OCI-LY7 (cell line): ENCODE results near the gene CCBE1. TPM values are rescaled to one million over a fixed set of nuclear protein-coding genes. Genes with fewer than 3 reads are reported as not detected.

ENCODE experiments used
- BruUV-seq: library from RNA; stranded (reverse); fragments of 400-500 nt; replicated peaks from 2 replicates; lab custom pipeline; 2021; lab: Mats Ljungman, UMichigan
- CTCF ChIA-PET: fragments of 300-600 bp; sonication (Branson Sonifier 250); formaldehyde crosslinking; loops from one replicate; lab custom pipeline; 2022; ENCODE audit warnings: antibody characterized with exemption; ENCODE audit not compliant: unreplicated experiment; lab: Charles Lee
- POLR2A ChIA-PET: fragments of 300-600 bp; sonication (Branson Sonifier 250); formaldehyde crosslinking; loops from one replicate; lab custom pipeline; 2022; ENCODE audit warnings: antibody characterized with exemption; lab: Charles Lee
- DNase-seq: peaks from one replicate; pipeline ENCODE4 v3.0.0-alpha.2; 2015; ENCODE audit warnings: low spot score
- H2AFZ ChIP-seq: fragments of 200-600 bp; sonication (generic), shearing (Covaris generic); 2 replicates; pipeline ENCODE4 v1.6.1; 2014; ENCODE audit warnings: mild to moderate bottlenecking, antibody characterized with exemption, low read length, moderate library complexity
- H3K27ac ChIP-seq: fragments of 200-600 bp; sonication (generic); 2 replicates; pipeline ENCODE4 v1.5.1; 2014; ENCODE audit warnings: mixed run types, low read depth, mild to moderate bottlenecking, moderate library complexity, low read length, inconsistent platforms; ENCODE audit not compliant: poor library complexity, severe bottlenecking
- H3K36me3 ChIP-seq: fragments of 200-600 bp; sonication (generic); 2 replicates; pipeline ENCODE4 v1.6.1; 2014; ENCODE audit warnings: mild to moderate bottlenecking, antibody characterized with exemption, low read length, moderate library complexity, mixed read lengths; ENCODE audit not compliant: insufficient read depth
- H3K4me1 ChIP-seq: fragments of 200-600 bp; sonication (generic); 2 replicates; pipeline ENCODE4 v1.5.1; 2014; ENCODE audit warnings: mild to moderate bottlenecking, low read length; ENCODE audit not compliant: insufficient read depth, poor library complexity, severe bottlenecking
- H3K4me2 ChIP-seq: fragments of 200-600 bp; sonication (generic); 2 replicates; pipeline ENCODE4 v1.6.1; 2014; ENCODE audit warnings: mild to moderate bottlenecking, low read length
- H3K4me3 ChIP-seq: fragments of 200-600 bp; sonication (generic); 2 replicates; pipeline ENCODE4 v1.5.1; 2014; ENCODE audit warnings: mild to moderate bottlenecking, low read depth, low read length; ENCODE audit not compliant: poor library complexity, severe bottlenecking
- H3K79me2 ChIP-seq: fragments of 200-600 bp; sonication (generic); 2 replicates; pipeline ENCODE4 v1.6.1; 2016; ENCODE audit warnings: low read depth, mild to moderate bottlenecking, low read length, moderate library complexity, mixed read lengths; ENCODE audit not compliant: insufficient read depth
- H3K9me2 ChIP-seq: fragments of 200-600 bp; sonication (generic); 2 replicates; pipeline ENCODE4 v1.6.1; 2016; ENCODE audit warnings: mild to moderate bottlenecking, low read length, mixed read lengths; ENCODE audit not compliant: insufficient read depth
- H3K9me3 ChIP-seq: fragments of 200-600 bp; sonication (generic); 2 replicates; pipeline ENCODE4 v1.6.1; 2014; ENCODE audit warnings: mild to moderate bottlenecking, mixed run types, low read length, mixed read lengths
- H4K20me1 ChIP-seq: fragments of 200-600 bp; sonication (generic); 2 replicates; pipeline ENCODE4 v1.6.1; 2014; ENCODE audit warnings: mild to moderate bottlenecking, antibody characterized with exemption, low read length, moderate library complexity, mixed read lengths; ENCODE audit not compliant: insufficient read depth
- EZH2phosphoT487 ChIP-seq: fragments of 200-600 bp; sonication (generic); IDR thresholded peaks from 2 replicates; pipeline ENCODE4 v1.6.1; 2018; ENCODE audit warnings: low read depth, borderline replicate concordance, mild to moderate bottlenecking, mixed run types, antibody characterized with exemption, low read length, moderate library complexity, mixed read lengths
- intact Hi-C: fragments of 100-400 bp; cut with micrococcal nuclease; formaldehyde crosslinking; loops from one replicate; pipeline ENCODE4 v1.10.0; 2022; ENCODE audit not compliant: unreplicated experiment
- total RNA-seq, 2 experiments: library from RNA; depleted of rRNA in 1 of 2; stranded (reverse); fragments of >200 nt in 1 of 2; shearing (Covaris generic) in 1 of 2; gene quantifications; 2 replicates each; pipeline ENCODE4 v1.2.3, GENCODE V29; 2014 to 2022
- TF ChIP-seq, protein P1 (sequence below): fragments of 200-600 bp; sonication (generic); conservative IDR thresholded peaks from 2 replicates; pipeline ENCODE4 v1.5.1; 2014; ENCODE audit warnings: mild to moderate bottlenecking, antibody characterized with exemption, low read length, moderate library complexity, mixed read lengths

Gene CCBE1
- total RNA-seq, 2 experiments from 2014 or later: 0.16 to 0.70 TPM

- Histone ChIP-seq H3K9me3 (no peaks in the 10 kb centered on the region), H4K20me1 (no peaks in the 10 kb centered on the region), H3K36me3 (no peaks in the 10 kb centered on the region), H3K79me2 (no peaks in the 10 kb centered on the region), H2AFZ (no peak overlapping the region), H3K4me1 (no peaks in the 10 kb centered on the region), H3K9me2 (no peaks in the 10 kb centered on the region), H3K27ac (no peak overlapping the region), H3K4me3 (no peak overlapping the region), H3K4me2 (no peak overlapping the region)
- TF ChIP-seq, protein P1, sequence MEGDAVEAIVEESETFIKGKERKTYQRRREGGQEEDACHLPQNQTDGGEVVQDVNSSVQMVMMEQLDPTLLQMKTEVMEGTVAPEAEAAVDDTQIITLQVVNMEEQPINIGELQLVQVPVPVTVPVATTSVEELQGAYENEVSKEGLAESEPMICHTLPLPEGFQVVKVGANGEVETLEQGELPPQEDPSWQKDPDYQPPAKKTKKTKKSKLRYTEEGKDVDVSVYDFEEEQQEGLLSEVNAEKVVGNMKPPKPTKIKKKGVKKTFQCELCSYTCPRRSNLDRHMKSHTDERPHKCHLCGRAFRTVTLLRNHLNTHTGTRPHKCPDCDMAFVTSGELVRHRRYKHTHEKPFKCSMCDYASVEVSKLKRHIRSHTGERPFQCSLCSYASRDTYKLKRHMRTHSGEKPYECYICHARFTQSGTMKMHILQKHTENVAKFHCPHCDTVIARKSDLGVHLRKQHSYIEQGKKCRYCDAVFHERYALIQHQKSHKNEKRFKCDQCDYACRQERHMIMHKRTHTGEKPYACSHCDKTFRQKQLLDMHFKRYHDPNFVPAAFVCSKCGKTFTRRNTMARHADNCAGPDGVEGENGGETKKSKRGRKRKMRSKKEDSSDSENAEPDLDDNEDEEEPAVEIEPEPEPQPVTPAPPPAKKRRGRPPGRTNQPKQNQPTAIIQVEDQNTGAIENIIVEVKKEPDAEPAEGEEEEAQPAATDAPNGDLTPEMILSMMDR: no peak
- intact Hi-C loops: no loop called here
- ChIA-PET POLR2A (no interaction called here), CTCF (no interaction called here)
- DNase-seq: no peak
- BruUV-seq: no TSS peak
Observed at GRCh38 chr18:59605633-59606192, 91.5 kb downstream of the CCBE1 start.

GRCh38 chr18:59604877-59605276 is 92.3 kb downstream of the CCBE1 start:
- H3K36me3 ChIP-seq: no peaks in the 10 kb centered on the region
- H3K4me2 ChIP-seq: no peak overlapping the region
- H3K9me2 ChIP-seq: no peaks in the 10 kb centered on the region
- POLR2A ChIA-PET: interaction anchor here (0.5 kb wide), 1 partner anchor 15 kb away, joined by 3 read pairs; no protein-coding TSS in a partner anchor
- no peak overlapping the region for H3K27ac ChIP-seq
- CTCF ChIA-PET: no interaction called here
- no TSS peak for BruUV-seq
- H3K4me3 ChIP-seq: no peak overlapping the region
- TF ChIP-seq EZH2phosphoT487: no peak
- TF ChIP-seq, protein P1: no peak
- no peaks in the 10 kb centered on the region for H4K20me1 ChIP-seq
- H3K4me1 ChIP-seq: no peaks in the 10 kb centered on the region
- intact Hi-C loops: no loop called here
- no peaks in the 10 kb centered on the region for H3K79me2 ChIP-seq
- H2AFZ ChIP-seq: no peak overlapping the region
- H3K9me3 ChIP-seq: no peaks in the 10 kb centered on the region
- no peak for DNase-seq

DNA sequence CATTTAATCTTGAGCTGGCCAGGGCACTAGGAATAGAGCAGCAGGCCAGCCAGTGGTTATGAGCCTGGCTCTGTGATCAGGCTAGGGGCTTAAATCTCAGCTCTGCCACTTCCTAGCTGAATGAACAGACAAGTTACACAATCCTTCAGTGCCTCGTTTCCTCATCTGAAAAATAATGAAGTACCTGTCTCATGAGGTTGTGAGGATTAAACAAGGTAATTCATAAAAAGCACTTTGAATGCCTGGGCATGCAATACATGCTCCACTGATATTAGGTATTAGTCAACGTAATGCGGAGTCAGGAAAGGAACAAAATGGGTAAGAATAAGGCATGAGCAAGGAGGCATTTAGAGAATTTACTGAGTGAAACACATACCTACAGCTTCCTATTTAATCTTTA is 100.2 kb downstream of the CCBE1 start:
- Histone ChIP-seq H3K9me2 (no peaks in the 10 kb centered on the region), H3K4me3 (no peak overlapping the region), H3K9me3 (no peaks in the 10 kb centered on the region), H4K20me1 (no peaks in the 10 kb centered on the region), H3K36me3 (no peaks in the 10 kb centered on the region), H3K79me2 (no peaks in the 10 kb centered on the region), H3K27ac (no peak overlapping the region), H2AFZ (no peak overlapping the region), H3K4me2 (no peak overlapping the region), H3K4me1 (no peaks in the 10 kb centered on the region)
- POLR2A ChIA-PET: no interaction called here
- CTCF ChIA-PET: no interaction called here
- TF ChIP-seq EZH2phosphoT487: no peak
- TF ChIP-seq, protein P1: no peak
- DNase-seq: no peak
- intact Hi-C loops: no loop called here
- no TSS peak for BruUV-seq
